Effector memory CD8-positive, alpha-beta T cell (primary cell): ENCODE data around the gene KATNAL1.

Experiments used
- ATAC-seq: fragments of 150-1000 bp; cut with Tn5 transposase; replicated peaks from 2 replicates; pipeline ENCODE4 v1.10.0; 2021; ENCODE audit warnings: mild to moderate bottlenecking, moderate library complexity
- DNase-seq, 3 experiments: peaks; one replicate each; pipeline ENCODE4 v3.0.0; 2021
- H3K27ac Mint-ChIP-seq, 2 donors: one replicate each; pipeline ENCODE4 v1.8.0; 2022; ENCODE audit warnings: mild to moderate bottlenecking in 2 of 2, mixed read lengths in 2 of 2, moderate library complexity in 2 of 2
- H3K27me3 Mint-ChIP-seq, 2 donors: one replicate each; pipeline ENCODE4 v1.8.0; 2022; ENCODE audit warnings: mixed read lengths in 2 of 2
- H3K36me3 Mint-ChIP-seq: one replicate; pipeline ENCODE4 v1.8.0; 2022; ENCODE audit warnings: mild to moderate bottlenecking, moderate library complexity, mixed read lengths; ENCODE audit not compliant: insufficient read depth
- H3K4me1 Mint-ChIP-seq, 2 donors: one replicate each; pipeline ENCODE4 v1.8.0; 2022; ENCODE audit warnings: low read depth in 2 of 2, mixed read lengths in 2 of 2
- H3K4me3 Mint-ChIP-seq, 2 donors: one replicate each; pipeline ENCODE4 v1.8.0; 2022; ENCODE audit warnings: mild to moderate bottlenecking in 2 of 2, mixed read lengths in 2 of 2, moderate library complexity in 2 of 2
- H3K9me3 Mint-ChIP-seq, 2 donors: one replicate each; pipeline ENCODE4 v1.8.0; 2022; ENCODE audit warnings: mixed read lengths in 2 of 2

The KATNAL1 gene

GRCh38 chr13:30340331-30341250 lies 33.2 kb upstream of the KATNAL1 start:
- Mint-ChIP-seq H3K9me3 (no peaks in the 10 kb centered on the region), H3K4me3 (no peak overlapping the region), H3K27ac (no peak overlapping the region), H3K4me1 (peaks cover 15 to 17% of the 10 kb centered on the region in 2 donors), H3K36me3 (no peaks in the 10 kb centered on the region), H3K27me3 (no peaks in the 10 kb centered on the region)
- DNase-seq (no peak), ATAC-seq (no peak)

GRCh38 chr13:30339738-30340330 lies 32.5 kb upstream of the KATNAL1 start:
- no peak for DNase-seq
- H3K36me3 Mint-ChIP-seq, result no peaks in the 10 kb centered on the region
- no peaks in the 10 kb centered on the region for H3K9me3 Mint-ChIP-seq
- no peaks in the 10 kb centered on the region for H3K27me3 Mint-ChIP-seq
- H3K4me3 Mint-ChIP-seq, result no peak overlapping the region
- no peak overlapping the region for H3K27ac Mint-ChIP-seq
- H3K4me1 Mint-ChIP-seq, result peaks cover 7 to 12% of the 10 kb centered on the region in 2 donors
- ATAC-seq, result no peak

GRCh38 chr13:30338952-30339351 lies 31.6 kb upstream of the KATNAL1 start:
- Mint-ChIP-seq H3K36me3 (no peaks in the 10 kb centered on the region), H3K27me3 (no peaks in the 10 kb centered on the region), H3K27ac (no peak overlapping the region), H3K4me3 (no peak overlapping the region), H3K4me1 (peaks cover 7 to 14% of the 10 kb centered on the region in 2 donors), H3K9me3 (no peaks in the 10 kb centered on the region)
- ATAC-seq (no peak), DNase-seq (no peak)

GRCh38 chr13:30338331-30338851 lies 31.0 kb upstream of the KATNAL1 start:
- Mint-ChIP-seq H3K36me3 (no peaks in the 10 kb centered on the region), H3K9me3 (no peaks in the 10 kb centered on the region), H3K27me3 (no peaks in the 10 kb centered on the region), H3K4me1 (peaks cover 7 to 16% of the 10 kb centered on the region in 2 donors), H3K4me3 (no peak overlapping the region), H3K27ac (no peak overlapping the region)
- ATAC-seq (no peak), DNase-seq (no peak)

- DNase-seq, result no peak
- Mint-ChIP-seq H3K27me3 (no peaks in the 10 kb centered on the region), H3K36me3 (no peaks in the 10 kb centered on the region), H3K4me1 (peaks cover 7 to 14% of the 10 kb centered on the region in 2 donors), H3K9me3 (no peaks in the 10 kb centered on the region), H3K27ac (peak overlapping the region in 1 of 2 donors; percentile 59), H3K4me3 (no peak overlapping the region)
- no peak for ATAC-seq
Observed at GRCh38 chr13:30337061-30337610, 29.8 kb upstream of the KATNAL1 start.

GRCh38 chr13:30334663-30335386 lies 27.5 kb upstream of the KATNAL1 start:
- Mint-ChIP-seq H3K9me3 (no peaks in the 10 kb centered on the region), H3K4me3 (no peak overlapping the region), H3K27me3 (no peaks in the 10 kb centered on the region), H3K27ac (no peak overlapping the region), H3K4me1 (peaks cover 7 to 12% of the 10 kb centered on the region in 2 donors), H3K36me3 (no peaks in the 10 kb centered on the region)
- ATAC-seq (peak; percentile 40), DNase-seq (peak; percentile 32 to 47 (median 36))

- DNase-seq (no peak), ATAC-seq (no peak)
- Mint-ChIP-seq H3K27ac (no peak overlapping the region), H3K27me3 (no peaks in the 10 kb centered on the region), H3K4me1 (peaks cover 7 to 14% of the 10 kb centered on the region in 2 donors), H3K9me3 (no peaks in the 10 kb centered on the region), H3K4me3 (no peak overlapping the region), H3K36me3 (no peaks in the 10 kb centered on the region)
Observed at GRCh38 chr13:30333616-30334015, 26.3 kb upstream of the KATNAL1 start.

- Mint-ChIP-seq H3K36me3 (no peaks in the 10 kb centered on the region), H3K27ac (no peak overlapping the region), H3K4me3 (no peak overlapping the region), H3K9me3 (no peaks in the 10 kb centered on the region), H3K4me1 (peaks cover 7 to 12% of the 10 kb centered on the region in 2 donors), H3K27me3 (no peaks in the 10 kb centered on the region)
- ATAC-seq, result no peak
- no peak for DNase-seq
Observed at GRCh38 chr13:30332456-30333143, 25.2 kb upstream of the KATNAL1 start.

GRCh38 chr13:30331331-30331771 lies 24.0 kb upstream of the KATNAL1 start:
- DNase-seq (no peak), ATAC-seq (no peak)
- H3K27me3 Mint-ChIP-seq, result no peaks in the 10 kb centered on the region
- H3K4me1 Mint-ChIP-seq, result peaks cover 1 to 5% of the 10 kb centered on the region in 2 donors
- no peaks in the 10 kb centered on the region for H3K9me3 Mint-ChIP-seq
- H3K4me3 Mint-ChIP-seq, result no peak overlapping the region
- H3K27ac Mint-ChIP-seq, result no peak overlapping the region
- H3K36me3 Mint-ChIP-seq, result no peaks in the 10 kb centered on the region

GRCh38 chr13:30329009-30329585 lies 21.7 kb upstream of the KATNAL1 start:
- no peaks in the 10 kb centered on the region for H3K36me3 Mint-ChIP-seq
- no peak overlapping the region for H3K27ac Mint-ChIP-seq
- ATAC-seq (no peak), DNase-seq (no peak)
- no peaks in the 10 kb centered on the region for H3K9me3 Mint-ChIP-seq
- H3K4me3 Mint-ChIP-seq, result no peak overlapping the region
- H3K27me3 Mint-ChIP-seq, result no peaks in the 10 kb centered on the region
- H3K4me1 Mint-ChIP-seq, result peaks cover 5 to 8% of the 10 kb centered on the region in 2 donors

- ATAC-seq (no peak), DNase-seq (no peak)
- no peaks in the 10 kb centered on the region for H3K9me3 Mint-ChIP-seq
- H3K4me1 Mint-ChIP-seq, result peaks cover 5 to 7% of the 10 kb centered on the region in 2 donors
- H3K27ac Mint-ChIP-seq, result no peak overlapping the region
- no peak overlapping the region for H3K4me3 Mint-ChIP-seq
- no peaks in the 10 kb centered on the region for H3K27me3 Mint-ChIP-seq
- no peaks in the 10 kb centered on the region for H3K36me3 Mint-ChIP-seq
Observed at GRCh38 chr13:30325668-30326067, 18.3 kb upstream of the KATNAL1 start.

- Mint-ChIP-seq H3K27me3 (no peaks in the 10 kb centered on the region), H3K9me3 (no peaks in the 10 kb centered on the region), H3K4me3 (no peak overlapping the region), H3K36me3 (peaks cover 4% of the 10 kb centered on the region), H3K4me1 (peaks cover 5 to 8% of the 10 kb centered on the region in 2 donors), H3K27ac (no peak overlapping the region)
- DNase-seq (no peak), ATAC-seq (no peak)
Observed at GRCh38 chr13:30323524-30323923, 16.2 kb upstream of the KATNAL1 start.
